UCSD-AML1 (cell line): ENCODE results near the gene TMEM52.
A peak's percentile ranks its signal among the peaks of the same experiment; 100 is the strongest.
"Not testable (repeated sequence)": the region's sequence is repeated elsewhere in the genome, so short reads cannot be mapped to it uniquely, and the experiment has no call there.

Experiments
- DNase-seq: peaks from one replicate; lab custom pipeline; 2025; ENCODE audit not compliant: unreplicated experiment; lab: John Stamatoyannopoulos, UW

TMEM52 gene

DNA sequence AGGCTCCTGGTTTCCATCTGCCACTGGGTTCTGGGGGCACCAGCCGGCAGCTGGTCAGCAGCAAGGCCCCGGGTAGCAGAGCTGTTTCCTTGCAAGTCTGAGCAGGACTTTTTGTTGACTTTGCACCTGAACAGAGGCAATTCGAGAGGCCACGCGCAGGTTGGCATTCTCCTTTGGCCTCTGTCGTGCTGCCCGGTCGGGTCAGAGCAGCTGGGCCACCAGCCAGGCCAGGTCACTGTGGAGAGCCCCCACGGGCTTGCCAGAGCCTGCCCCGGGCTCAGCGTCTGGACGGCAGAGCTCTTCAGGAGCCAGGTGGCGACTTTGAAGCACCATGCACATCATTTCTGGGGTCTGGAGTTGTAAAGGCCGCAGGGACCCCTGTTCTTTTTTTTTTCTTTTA is 28.4 kb upstream of the TMEM52 start:
- no peak for DNase-seq

DNA sequence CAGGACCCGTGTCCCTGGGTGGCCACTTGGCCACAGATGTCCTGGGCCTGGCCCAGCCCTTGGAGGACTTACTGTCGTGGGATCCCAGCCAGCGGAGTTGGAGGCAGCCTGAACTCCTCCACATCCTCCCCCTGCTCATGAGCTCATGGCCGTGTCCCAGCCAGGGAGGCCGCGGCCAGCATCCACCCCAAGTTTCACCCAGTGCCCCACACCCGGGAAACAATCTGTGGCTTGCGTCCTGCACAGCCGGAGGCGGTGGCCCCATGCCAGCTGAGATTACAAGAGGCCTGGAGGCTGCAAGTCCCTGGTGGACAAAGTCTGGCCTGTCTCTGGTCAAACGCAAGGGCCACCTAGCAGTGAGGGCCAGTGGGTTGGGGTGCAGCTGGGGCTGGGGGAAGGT is 27.5 kb upstream of the TMEM52 start:
- DNase-seq, result no peak

DNA sequence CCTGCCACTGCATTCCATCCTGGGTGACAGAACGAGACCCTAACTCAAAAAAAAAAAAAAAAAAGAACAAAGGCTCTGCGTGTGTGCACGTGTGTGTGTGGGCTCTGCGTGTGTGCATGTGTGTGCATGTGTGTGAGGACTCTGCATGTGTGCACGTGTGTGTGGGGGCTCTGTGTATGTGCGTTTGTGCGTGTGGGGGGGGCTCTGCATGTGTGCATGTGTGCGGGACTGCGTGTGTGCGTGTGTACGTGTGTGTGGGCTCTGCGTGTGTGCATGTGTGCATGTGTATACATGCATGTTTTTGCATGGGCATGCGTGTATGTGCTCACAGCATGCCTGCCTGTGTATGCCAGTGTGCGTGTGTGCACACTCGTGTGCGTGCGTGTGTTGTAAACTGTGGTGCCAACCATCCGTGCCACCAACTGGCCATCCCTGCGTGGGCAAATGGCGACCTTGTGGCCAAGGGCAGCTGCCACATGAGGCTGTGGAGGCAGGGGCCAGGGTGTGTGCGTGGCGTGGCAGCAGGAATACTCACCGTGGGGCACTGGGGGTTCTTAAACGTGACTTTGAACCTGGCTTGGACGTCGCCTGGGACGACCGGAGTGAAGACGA is 26.8 kb upstream of the TMEM52 start:
- DNase-seq, result no peak

DNA sequence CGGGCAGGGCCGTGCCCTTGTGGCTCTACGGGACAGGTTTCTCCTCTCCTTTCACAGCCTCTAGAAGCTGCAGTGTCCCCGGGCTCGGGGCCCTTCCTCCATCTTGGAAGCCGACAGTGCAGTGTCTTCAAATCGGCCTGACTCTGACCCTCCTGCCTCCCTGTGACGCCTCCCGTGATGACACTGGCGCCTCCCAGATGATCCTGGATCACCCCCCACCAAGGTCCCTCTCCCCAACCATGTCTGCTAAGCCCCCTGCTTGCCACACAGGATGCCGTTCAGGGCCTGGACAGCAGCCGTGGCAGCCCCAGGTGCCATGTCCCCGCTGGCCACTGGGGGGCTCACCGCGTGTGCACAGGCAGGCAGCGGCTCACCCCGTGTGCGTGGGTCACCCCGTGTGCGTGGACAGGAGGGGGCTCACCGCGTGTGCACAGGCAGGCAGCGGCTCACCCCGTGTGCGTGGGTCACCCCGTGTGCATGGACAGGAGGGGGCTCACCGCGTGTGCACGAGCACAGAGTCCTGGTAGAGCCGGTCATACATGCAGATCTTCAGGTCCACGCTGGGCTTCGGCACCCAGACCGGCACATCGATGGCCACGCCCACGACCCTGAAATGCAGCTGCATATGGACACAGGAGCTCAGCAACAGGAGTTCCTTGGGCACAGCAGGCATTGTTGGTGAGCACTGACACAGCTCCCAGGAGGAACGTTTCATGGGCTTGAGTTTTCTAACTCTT is 24.9 kb upstream of the TMEM52 start:
- DNase-seq, result peak; percentile 59

DNA sequence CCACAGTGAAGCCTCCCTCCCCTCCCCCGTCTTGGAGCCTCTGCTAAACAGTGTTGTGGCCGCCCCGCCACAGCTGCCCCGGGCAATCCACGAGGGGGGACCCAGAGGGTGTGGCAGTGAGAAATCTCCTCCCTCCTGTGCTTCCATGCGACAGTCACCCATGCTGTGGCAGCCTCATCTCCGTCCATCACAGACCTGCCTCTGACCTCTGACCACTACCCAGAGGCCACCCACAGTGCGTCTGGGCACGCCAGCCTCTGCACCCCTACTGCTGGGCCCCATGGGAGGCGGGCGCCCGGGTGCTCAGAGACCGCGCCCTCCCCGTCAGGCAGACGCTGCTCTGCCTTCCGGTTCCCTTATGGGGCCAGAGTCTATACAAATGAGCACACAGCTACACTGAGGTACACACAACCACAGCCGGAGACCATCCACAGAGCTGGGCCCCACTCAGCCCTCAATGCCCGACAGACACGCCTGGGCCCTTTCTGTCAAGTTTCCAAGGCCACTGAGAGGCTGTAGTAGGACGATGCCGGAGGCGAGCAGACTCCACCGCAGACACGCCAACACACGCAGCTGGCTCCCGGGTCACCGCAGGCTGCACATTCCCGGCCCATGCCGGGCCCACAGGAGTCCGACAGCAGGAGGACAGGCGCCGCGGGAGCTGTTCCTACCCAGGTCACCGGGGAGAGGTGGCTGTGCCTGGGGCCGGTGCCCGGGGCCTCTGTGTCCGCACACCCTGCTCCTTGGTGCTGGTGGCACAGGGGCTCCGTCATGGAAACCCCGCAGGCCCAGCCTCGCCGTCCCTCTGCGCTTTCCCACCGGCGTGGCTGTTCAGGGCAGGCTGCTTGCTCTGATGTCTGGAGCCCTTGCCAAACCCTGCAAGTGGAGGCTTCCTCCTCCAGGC is 23.9 kb upstream of the TMEM52 start:
- DNase-seq, result no peak

DNA sequence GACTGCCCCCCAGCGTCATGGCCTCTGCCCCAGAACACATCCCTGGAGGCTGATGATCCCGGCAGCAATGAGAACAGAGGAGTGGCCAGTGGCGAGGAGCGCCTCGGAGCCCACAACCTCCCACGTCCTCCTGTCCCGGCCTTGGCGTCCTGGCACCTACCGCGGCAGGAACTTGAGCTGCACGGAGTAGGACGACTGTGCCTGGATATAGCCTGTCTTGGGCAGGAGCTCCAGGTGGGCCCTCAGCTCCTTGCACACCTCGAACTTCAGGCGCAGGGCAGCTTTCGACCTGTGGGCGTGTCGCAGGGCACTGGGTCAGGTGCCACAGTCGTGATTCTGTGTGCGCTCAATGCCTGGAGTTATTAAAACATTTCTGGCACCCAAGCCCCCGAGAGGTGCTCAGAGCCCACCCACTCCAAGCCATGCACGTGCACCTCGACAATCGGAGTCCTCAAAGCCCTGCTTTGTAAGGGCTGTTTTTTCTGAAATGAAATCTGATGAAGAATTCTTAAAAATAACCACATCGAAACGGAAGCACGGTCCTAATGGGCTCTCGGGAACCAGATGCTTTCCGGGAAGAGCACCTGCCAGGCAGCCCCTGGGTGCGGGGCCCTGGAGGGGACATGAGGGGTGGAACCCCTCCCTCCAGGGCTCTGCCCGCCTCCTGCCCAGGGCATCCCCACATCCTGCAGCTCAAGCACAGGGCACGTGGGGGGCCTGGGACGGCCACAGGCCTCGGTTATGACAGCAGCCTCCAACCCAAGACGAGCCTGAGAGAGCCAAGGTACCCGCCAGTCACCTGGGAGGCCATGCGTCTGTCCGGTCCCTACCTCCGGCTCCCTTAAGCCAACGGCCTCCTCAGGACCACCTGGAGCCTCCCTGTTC is 23.0 kb upstream of the TMEM52 start:
- no peak for DNase-seq

DNA sequence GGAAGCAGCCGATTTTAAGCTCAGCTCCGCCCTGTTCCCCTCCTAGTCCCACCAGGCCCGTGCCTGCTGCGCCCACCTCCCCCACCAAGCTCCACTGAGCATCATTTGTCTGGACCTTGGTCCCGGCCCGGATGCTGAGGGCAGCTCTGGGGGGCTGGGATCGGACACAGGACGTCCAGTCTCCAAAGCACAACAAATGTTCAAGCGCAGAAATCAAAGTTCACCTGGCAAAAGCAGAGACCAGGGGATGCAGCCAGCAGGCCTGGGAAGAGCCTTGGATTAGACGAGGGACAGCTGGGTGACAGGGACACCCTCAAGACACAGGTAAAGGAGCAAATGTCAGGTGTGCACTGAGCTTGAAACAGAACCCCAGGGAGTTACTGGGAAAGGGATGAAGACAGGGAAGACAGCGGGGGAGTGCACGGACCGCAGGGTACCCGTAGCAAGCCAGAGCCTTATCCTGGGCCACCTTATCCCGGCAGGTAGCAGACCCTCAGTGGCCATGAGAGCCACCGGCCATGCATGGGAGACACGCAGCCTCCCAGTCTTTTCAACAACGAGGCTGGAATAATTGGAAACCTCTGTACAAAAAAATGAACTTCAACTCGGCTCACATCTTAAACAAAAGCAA is 22.2 kb upstream of the TMEM52 start:
- DNase-seq, result no peak

DNA sequence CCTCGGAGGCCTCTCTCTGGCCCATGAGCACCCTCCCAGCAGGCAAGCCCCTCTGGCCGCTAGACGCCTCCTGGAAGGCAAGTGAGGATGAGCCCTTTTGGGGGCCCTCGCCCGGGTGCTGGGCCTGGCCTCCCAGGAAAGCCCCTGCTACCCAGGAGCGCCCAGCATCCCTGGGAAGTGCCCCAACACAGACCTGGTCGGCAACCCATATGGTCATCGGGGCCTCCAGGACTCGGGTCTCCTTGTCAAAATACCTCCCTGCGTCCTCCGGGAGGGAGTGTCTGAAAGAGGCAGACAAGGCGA is 21.0 kb upstream of the TMEM52 start:
- DNase-seq, result no peak

DNA sequence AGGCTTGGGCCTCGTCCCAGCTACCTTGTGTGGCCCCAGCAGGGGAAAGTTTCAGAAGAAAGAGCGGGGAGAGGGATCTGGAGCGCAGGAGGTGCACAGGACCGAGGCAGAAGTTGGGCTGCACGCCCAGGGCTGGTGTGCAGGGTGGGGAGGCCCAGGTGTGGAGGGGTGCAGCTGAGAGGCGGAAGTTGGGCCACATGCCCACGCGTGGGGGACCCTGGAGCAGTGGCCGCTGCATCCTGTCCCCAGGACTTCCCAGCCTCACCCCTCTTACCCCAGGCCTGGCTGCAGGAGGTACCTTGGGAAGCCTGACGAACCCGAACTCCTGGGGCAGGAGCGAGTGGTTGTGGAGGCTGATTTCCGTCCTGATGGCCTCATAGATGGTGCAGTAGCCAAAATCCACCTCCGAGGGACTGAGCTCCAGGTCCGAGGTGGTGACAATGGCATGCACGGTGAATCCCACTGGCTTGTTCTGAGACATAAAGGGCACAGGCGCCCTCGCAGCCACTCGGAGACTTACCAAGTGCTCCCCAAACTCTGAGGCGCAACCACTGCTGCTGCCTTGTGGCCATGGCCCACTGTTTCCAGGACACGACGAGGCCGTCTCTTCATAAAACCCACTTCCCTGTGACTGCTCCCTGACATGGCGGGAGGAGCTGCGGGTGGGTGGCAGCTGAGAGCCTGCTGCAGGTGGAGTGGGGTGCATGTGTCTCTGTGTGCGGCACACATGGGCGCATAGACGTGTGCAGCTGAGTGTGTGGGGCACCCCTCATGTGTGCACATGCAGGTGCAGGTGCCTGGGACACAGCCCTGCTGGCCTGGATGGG is 20.4 kb upstream of the TMEM52 start:
- no peak for DNase-seq

DNA sequence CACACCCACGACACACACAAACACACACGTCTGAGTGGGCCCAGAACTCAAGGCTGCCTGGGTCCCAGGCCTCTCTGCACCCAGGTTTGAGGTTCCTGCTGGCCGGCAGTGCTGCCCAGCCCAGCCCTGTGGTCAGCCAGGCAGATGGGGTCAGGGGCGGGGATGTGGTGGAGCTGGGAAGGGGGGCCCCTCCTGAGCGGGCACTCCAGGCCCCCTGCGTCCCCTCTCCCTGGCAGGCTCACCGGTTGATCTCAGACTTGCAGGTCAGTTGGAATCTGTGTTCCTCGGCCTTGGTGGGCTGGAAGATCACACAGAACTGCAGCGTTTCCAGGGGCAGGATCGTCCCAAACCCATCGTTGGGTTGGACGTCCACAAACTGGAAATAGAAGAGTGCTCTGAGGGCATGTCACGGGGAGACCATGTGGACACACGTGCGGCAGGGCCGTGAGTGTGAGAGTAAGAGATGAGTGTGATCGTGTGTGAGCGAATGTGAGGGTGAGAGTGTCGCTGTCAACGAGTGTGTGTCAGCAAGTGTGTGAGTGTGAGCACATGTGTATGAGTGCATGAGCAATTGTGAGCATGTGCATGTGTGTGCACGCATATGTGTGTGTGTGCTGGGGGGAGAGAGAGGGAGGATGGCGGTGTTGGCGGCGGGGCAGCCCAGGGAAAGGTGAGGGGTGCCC is 19.7 kb upstream of the TMEM52 start:
- no peak for DNase-seq

DNA sequence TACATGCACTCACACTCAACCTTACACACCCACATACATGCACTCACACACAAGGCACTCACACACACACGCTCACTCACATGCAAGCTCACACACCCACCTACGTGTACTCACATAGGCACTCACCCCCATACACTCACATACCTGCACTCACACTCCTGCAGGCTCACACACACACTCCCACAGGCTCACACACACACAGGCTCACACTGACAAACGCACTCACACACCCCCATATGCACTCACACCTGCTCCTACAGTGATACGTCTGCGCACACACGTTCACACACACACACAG is 19.1 kb upstream of the TMEM52 start:
- no peak for DNase-seq

DNA sequence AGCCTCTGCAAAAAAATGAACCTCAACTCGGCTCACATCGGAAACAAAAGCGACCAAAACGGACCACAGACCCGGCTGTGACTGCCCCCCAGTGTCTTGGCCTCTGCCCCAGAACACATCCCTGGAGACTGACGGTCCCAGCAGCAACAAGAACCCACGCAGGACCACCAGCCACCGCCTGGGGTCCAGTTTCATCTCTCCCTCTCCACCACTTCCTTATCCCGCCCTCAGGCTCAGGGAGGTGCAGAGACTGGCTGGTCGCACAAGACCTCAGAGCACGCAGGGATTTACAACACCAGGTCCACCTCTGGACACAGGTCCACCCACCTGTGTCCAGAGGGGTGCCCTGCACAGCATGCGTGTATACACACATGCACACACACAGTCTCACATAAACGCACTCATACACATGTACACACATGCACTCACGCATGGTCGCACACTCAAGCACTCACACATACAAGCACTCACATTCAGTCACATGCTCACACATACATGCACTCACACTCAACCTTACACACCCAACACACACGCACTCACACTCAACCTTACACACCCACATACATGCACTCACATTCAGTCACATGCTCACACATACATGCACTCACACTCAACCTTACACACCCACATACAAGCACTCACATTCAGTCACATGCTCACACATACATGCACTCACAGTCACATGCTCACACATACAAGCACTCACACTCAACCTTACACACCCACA is 18.6 kb upstream of the TMEM52 start:
- no peak for DNase-seq

DNA sequence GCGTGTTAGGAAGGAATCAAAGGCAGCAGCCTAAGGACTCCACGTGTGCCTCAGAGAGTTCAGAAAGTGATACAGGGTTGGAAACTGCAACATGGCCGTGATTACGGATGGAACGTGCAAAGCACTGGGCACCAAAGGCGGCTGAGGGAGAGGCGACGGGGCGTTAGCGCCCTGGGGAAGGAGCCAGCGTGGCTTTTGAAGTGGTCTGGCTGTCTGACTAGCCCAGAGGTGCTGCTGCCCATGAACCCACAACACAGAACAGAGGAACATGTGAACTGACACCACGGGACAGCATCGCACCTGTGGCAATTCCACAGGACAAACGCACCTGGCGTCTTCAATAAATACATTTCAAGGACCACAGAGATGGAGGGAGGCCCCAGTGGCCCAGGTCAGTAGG is 18.0 kb upstream of the TMEM52 start:
- no peak for DNase-seq

DNA sequence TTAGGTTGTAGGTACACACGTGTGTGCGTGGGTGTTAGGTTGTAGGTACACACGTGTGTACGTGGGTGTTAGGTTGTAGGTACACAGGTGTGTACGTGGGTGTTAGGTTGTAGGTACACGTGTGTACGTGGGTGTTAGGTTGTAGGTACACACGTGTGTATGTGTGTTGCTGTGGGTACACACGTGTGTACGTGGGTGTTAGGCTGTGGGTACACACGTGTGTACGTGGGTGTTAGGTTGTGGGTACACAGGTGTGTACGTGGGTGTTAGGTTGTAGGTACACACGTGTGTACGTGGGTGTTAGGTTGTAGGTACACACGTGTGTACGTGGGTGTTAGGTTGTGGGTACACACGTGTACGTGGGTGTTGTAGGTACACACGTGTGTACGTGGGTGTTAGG is 15.8 kb upstream of the TMEM52 start:
- DNase-seq, result not testable (repeated sequence)

DNA sequence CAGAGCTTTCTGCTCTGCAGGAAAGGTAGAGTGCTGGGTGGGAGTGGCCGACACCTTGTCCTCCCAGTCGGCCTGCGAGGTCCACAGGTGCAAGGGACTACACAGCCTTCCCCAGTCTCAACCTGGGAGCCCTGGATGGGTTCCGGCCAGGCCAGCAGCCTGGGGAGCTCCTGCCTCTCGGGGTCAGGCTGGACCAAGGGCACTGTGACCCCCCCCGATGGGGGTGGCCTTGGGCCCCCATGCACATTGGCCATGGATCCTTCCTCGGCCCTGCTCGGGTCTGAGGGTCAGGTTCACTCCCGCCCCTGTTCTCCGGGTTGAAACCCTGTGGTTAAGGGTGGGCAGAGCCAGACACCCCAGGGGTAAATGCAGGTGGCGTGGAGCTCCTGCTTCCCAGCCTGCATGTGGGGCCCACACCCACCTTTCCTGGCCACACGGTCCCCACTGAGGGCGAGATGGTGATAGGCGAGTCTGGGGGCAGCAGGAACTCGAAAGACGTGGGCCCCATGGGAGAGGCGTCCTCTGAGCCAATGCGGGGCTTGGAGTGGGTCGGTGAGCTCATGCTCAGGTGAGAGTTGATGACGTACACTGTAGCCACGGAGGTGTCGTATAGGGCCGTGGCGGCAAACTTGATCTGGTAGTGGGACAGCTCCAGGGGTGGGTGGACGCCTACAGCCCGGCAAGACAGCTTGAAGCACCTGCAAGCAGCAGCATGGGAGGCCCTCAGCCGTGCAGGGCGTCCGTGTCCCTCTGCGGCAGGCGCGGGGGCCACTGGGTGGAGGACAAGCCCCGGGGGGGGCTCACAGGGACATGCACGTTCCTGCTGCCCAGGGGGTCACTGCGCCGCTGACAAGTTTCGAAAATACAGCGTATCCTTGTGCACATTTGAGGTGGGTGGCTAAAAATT is 10.8 kb upstream of the TMEM52 start:
- no peak for DNase-seq

DNA sequence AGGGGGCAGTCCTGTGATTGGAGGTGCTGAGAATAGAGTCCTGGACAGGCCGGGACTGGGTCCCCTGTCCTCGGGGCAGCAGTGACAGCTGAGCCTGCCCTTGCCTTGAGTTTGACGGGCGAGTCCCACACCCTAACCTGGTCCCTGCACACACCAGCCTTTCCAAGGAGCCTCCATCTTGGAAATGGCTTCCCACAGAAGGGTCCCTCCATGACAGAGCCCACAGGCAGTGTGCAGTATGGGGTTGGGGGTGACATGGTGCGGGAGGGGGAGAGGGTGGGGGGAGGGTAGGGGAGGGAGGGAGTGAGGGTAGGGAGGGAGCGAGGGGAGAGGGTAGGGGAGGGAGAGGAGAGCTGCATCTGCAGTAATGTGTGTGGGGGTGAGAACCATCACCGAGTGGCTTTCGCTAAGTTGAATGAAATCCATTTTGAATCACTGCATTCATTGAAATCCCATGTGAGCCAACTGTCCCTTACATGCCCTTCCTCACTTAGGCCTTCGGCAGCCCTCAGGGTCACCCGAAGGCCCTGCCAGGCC is 10.1 kb upstream of the TMEM52 start:
- DNase-seq, result no peak

DNA sequence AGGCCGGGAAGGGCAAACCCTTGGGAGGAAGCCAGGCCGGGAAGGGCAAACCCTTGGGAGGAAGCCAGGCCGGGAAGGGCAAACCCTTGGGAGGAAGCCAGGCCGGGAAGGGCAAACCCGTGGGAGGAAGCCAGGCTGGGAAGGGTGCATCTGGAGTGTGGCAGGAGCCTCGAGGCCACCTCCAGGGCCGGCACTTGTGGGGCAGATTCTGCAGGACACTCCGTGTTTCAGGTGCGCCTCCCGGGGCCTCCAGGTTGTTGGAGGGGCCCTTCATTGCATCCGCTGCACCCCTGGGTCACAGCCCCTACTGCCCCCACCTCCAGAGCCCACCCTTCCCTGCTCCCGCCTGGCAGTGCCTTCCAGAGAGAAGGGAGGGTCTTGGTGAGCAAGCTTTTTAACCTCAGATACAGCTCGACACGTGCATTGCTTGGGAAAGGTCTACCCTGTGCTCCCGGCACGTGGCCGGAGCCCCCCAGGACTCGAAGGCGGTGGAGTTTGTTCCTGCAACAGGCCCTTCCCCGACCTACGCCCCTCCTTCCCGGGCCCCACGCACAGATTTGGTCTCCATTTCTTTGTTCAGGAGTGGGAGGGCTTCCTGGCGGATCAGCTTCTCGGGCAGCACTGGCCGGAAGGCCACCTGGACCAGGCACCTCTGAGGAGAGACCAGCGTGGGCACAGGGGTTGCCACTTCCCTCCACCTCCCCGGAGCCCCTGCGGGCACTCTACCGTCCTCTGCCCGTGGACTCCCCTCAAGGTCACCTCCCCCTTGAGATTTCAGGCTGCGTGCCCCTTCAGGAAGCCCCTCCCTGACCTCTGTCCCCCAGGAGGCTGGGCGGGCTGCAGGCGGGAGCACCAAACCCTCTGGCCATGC is 9.4 kb upstream of the TMEM52 start:
- no peak for DNase-seq
